Gastrocnemius medialis (tissue), 4 donors: ENCODE results near the gene C10orf71. TPM values are rescaled to one million over a fixed set of nuclear protein-coding genes. Genes with fewer than 3 reads are reported as not detected.

Source experiments
- ATAC-seq, 2 donors: fragments of 150-250 bp; one replicate each; pipeline ENCODE4 v1.9.1; 2016
- DNase-seq, 2 donors: peaks; one replicate each; pipeline ENCODE4 v3.0.0-alpha.2; 2019
- H3K27ac ChIP-seq, 4 donors: fragments of 200-600 bp; sonication (generic); 1 replicate in 1 of 4; 2 replicates in 3 of 4; pipeline ENCODE4 v1.5.1; 2016 to 2018; ENCODE audit warnings: mild to moderate bottlenecking in 2 of 4, moderate library complexity in 1 of 4
- H3K27me3 ChIP-seq, 3 donors: fragments of 200-600 bp; sonication (generic) in 2 of 3; 1 replicate in 1 of 3; 2 replicates in 2 of 3; pipeline versions ENCODE4 v1.5.1 to v1.6.0; 2016 to 2019; ENCODE audit warnings: mild to moderate bottlenecking in 1 of 3, moderate library complexity in 1 of 3
- H3K36me3 ChIP-seq, 2 donors: fragments of 200-600 bp; sonication (generic) in 1 of 2; one replicate each; pipeline ENCODE4 v1.5.1; 2017 to 2018
- H3K4me1 ChIP-seq, 2 donors: fragments of 200-600 bp; sonication (generic) in 1 of 2; one replicate each; pipeline ENCODE4 v1.5.1; 2016 to 2017; ENCODE audit warnings: mild to moderate bottlenecking in 2 of 2
- H3K4me3 ChIP-seq, 4 donors: fragments of 200-600 bp; sonication (generic) in 3 of 4; 1 replicate in 1 of 4; 2 replicates in 3 of 4; pipeline ENCODE4 v1.5.1; 2016 to 2019; ENCODE audit warnings: mild to moderate bottlenecking in 2 of 4
- H3K9me3 ChIP-seq, 3 donors: fragments of 200-600 bp; sonication (generic) in 2 of 3; 1 replicate in 1 of 3; 2 replicates in 2 of 3; pipeline ENCODE4 v1.5.1; 2016 to 2019
- CTCF ChIP-seq, 5 experiments: fragments of 450-650 bp in 3 of 5; fragments of 200-600 bp in 2 of 5; sonication (generic) in 2 of 5; IDR thresholded peaks in 4 of 5; conservative IDR thresholded peaks in 1 of 5; 1 replicate in 4 of 5; 2 replicates in 1 of 5; pipeline ENCODE4 v1.5.1; 2016 to 2019; ENCODE audit warnings: antibody characterized with exemption in 5 of 5, mild to moderate bottlenecking in 3 of 5, moderate library complexity in 3 of 5
- POLR2A ChIP-seq, 2 donors: fragments of 450-650 bp; IDR thresholded peaks; one replicate each; pipeline ENCODE4 v1.6.1; 2017; ENCODE audit warnings: antibody characterized with exemption in 2 of 2, mild to moderate bottlenecking in 2 of 2, moderate library complexity in 2 of 2
- in situ Hi-C, 4 donors: fragments of 200-750 bp; cut with MboI; loops; one replicate each; pipeline versions ENCODE4 v1.15.0 to v1.8.0; 2017; ENCODE audit warnings: low sequenced_read_pairs in 4 of 4
- intact Hi-C: fragments of 100-400 bp; cut with DNase I; formaldehyde crosslinking; loops from one replicate; pipeline ENCODE4 v1.15.1; 2023; ENCODE audit warnings: low total_unique reads
- total RNA-seq, 4 donors: library from RNA; depleted of rRNA; stranded (reverse); fragments of >200 nt; gene quantifications; one replicate each; pipeline versions ENCODE4 v1.1.0 to v1.2.3, GENCODE V29; 2016

The C10orf71 gene
- total RNA-seq, 4 donors from 2014 or later, result 26.5 to 208 (median 69.6) TPM

DNA sequence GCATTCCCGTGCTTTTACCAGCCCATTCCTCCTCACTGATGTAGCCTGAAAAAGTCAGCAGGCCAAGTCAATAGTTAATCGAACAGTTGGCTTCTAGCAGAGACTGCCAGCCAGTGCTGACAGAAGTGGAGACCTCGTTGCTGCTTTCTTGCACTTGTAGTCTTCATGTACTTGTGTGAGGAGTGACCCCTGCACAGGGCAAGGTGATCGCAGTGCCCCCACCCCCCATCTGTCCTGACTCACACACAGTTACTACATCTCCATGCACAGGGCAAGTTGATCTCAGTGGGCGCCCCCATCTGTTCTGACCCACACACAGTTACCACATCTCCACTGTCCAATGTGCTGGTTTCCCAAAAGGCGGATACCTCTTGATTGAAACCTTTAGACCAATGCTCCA, 34.2 kb downstream of the C10orf71 start:
- intact Hi-C loops (no loop called here), in situ Hi-C loops (no loop called here)
- H3K27me3 ChIP-seq, result no peaks in the 10 kb centered on the region
- no peaks in the 10 kb centered on the region for H3K4me1 ChIP-seq
- H3K36me3 ChIP-seq, result no peaks in the 10 kb centered on the region
- no peak overlapping the region for H3K4me3 ChIP-seq
- DNase-seq (no peak), ATAC-seq (no peak)
- H3K9me3 ChIP-seq, result no peaks in the 10 kb centered on the region
- H3K27ac ChIP-seq, result no peak overlapping the region
- TF ChIP-seq POLR2A (IDR thresholded peaks at IDR 0.05) (no peak), CTCF (IDR thresholded peaks at IDR 0.05 in 4 of 5, conservative IDR thresholded peaks at IDR 0.05 in 1 of 5) (no peak)

GRCh38 chr10:49334964-49335363, 36.0 kb downstream of the C10orf71 start:
- Histone ChIP-seq H3K4me1 (no peaks in the 10 kb centered on the region), H3K27me3 (no peaks in the 10 kb centered on the region), H3K4me3 (no peak overlapping the region), H3K36me3 (no peaks in the 10 kb centered on the region), H3K9me3 (no peaks in the 10 kb centered on the region), H3K27ac (no peak overlapping the region)
- TF ChIP-seq POLR2A (IDR thresholded peaks at IDR 0.05) (no peak), CTCF (IDR thresholded peaks at IDR 0.05 in 4 of 5, conservative IDR thresholded peaks at IDR 0.05 in 1 of 5) (no peak)
- intact Hi-C loops (no loop called here), in situ Hi-C loops (no loop called here)
- DNase-seq (no peak), ATAC-seq (no peak)

- no peaks in the 10 kb centered on the region for H3K9me3 ChIP-seq
- no peak overlapping the region for H3K4me3 ChIP-seq
- in situ Hi-C loops, result no loop called here
- no peak for TF ChIP-seq CTCF (IDR thresholded peaks at IDR 0.05 in 4 of 5, conservative IDR thresholded peaks at IDR 0.05 in 1 of 5)
- TF ChIP-seq POLR2A (IDR thresholded peaks at IDR 0.05), result no peak
- no peak for ATAC-seq
- H3K27me3 ChIP-seq, result no peaks in the 10 kb centered on the region
- H3K36me3 ChIP-seq, result no peaks in the 10 kb centered on the region
- no peaks in the 10 kb centered on the region for H3K4me1 ChIP-seq
- intact Hi-C loops, result no loop called here
- no peak for DNase-seq
- no peak overlapping the region for H3K27ac ChIP-seq
Observed at GRCh38 chr10:49335364-49335972, 36.5 kb downstream of the C10orf71 start.

- no peak for ATAC-seq
- TF ChIP-seq POLR2A (IDR thresholded peaks at IDR 0.05) (no peak), CTCF (IDR thresholded peaks at IDR 0.05 in 4 of 5, conservative IDR thresholded peaks at IDR 0.05 in 1 of 5) (no peak)
- intact Hi-C loops (no loop called here), in situ Hi-C loops (no loop called here)
- no peaks in the 10 kb centered on the region for H3K27me3 ChIP-seq
- H3K36me3 ChIP-seq, result no peaks in the 10 kb centered on the region
- H3K27ac ChIP-seq, result no peak overlapping the region
- no peak overlapping the region for H3K4me3 ChIP-seq
- no peaks in the 10 kb centered on the region for H3K4me1 ChIP-seq
- H3K9me3 ChIP-seq, result no peaks in the 10 kb centered on the region
- DNase-seq, result no peak
Observed at GRCh38 chr10:49338604-49339003, 39.6 kb downstream of the C10orf71 start.

DNA sequence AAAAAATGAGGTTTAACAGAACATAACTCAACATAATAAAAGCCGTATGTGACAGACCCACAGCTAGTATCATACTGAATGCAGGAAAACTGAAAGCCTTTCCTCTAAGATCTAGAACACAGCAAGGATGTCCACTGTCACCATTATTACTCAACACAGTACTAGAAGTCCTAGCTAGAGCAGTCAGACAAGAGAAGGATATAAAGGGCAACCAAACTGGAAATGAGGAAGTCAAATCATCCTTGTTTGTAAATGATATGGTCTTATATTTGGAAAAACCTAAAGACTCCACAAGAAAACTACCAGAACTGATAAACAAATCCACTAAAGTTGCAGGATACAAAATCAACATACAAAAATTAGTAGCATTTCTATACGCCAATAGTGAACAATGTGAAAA, 45.9 kb downstream of the C10orf71 start:
- Histone ChIP-seq H3K9me3 (no peaks in the 10 kb centered on the region), H3K27ac (no peak overlapping the region), H3K36me3 (no peaks in the 10 kb centered on the region), H3K27me3 (no peaks in the 10 kb centered on the region), H3K4me3 (no peak overlapping the region), H3K4me1 (no peaks in the 10 kb centered on the region)
- DNase-seq (no peak), ATAC-seq (no peak)
- intact Hi-C loops, result no loop called here
- in situ Hi-C loops, result no loop called here
- TF ChIP-seq CTCF (IDR thresholded peaks at IDR 0.05 in 4 of 5, conservative IDR thresholded peaks at IDR 0.05 in 1 of 5) (no peak), POLR2A (IDR thresholded peaks at IDR 0.05) (no peak)
